GM21737 (cell line): ENCODE results near the gene STOX2.

Experiments
- ATAC-seq: cut with Tn5 transposase; IDR thresholded peaks from one replicate; pipeline ENCODE4 v1.9.1; 2021; ENCODE audit warnings: mild to moderate bottlenecking, moderate library complexity; ENCODE audit not compliant: unreplicated experiment

The STOX2 gene

GRCh38 chr4:184067931-184068554, 162.9 kb downstream of the STOX2 start:
- no peak for ATAC-seq
